Measurements from ENCODE around the gene CHTOP.
"Not testable (repeated sequence)": the region's sequence is repeated elsewhere in the genome, so short reads cannot be mapped to it uniquely, and the experiment has no call there.

The CHTOP gene, protein sequence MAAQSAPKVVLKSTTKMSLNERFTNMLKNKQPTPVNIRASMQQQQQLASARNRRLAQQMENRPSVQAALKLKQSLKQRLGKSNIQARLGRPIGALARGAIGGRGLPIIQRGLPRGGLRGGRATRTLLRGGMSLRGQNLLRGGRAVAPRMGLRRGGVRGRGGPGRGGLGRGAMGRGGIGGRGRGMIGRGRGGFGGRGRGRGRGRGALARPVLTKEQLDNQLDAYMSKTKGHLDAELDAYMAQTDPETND

GRCh38 chr1:153633754-153634665, at the start of gene CHTOP:
Gene CHTOP, plus strand, starts transcription at chr1:153634066. Its CDS starts 2,523 bp downstream, at chr1:153636589.
- peak; percentile 95 for DNase-seq

- DNase-seq: no peak
Measured at GRCh38 chr1:153585006-153585405, 48.9 kb upstream of the CHTOP start.

DNA sequence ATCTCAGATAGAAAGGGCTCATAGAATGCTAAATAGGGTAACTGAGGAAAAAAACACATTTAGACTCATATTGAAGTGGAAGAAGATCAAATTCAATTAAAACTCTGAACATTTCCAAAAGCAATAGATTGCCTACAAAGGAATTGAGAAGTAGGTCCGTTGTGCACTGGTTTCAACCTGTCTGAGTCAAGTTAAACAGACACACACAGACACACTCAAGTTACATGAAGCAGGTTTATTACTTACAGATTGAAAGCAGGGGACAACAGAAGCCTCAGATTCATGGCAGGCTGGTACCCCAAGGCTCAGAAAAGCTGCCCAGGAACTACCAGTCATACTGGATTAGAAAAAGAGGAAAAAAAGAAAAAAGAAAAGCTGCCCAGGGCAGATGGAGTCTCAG, 47.5 kb upstream of the CHTOP start:
- DNase-seq: no peak

- no peak for DNase-seq
Measured at GRCh38 chr1:153587314-153587713, 46.6 kb upstream of the CHTOP start.

- not testable (repeated sequence) for DNase-seq
Measured at GRCh38 chr1:153588033-153588432, 45.8 kb upstream of the CHTOP start.

- no peak for DNase-seq
Measured at GRCh38 chr1:153588482-153588881, 45.4 kb upstream of the CHTOP start.

DNA sequence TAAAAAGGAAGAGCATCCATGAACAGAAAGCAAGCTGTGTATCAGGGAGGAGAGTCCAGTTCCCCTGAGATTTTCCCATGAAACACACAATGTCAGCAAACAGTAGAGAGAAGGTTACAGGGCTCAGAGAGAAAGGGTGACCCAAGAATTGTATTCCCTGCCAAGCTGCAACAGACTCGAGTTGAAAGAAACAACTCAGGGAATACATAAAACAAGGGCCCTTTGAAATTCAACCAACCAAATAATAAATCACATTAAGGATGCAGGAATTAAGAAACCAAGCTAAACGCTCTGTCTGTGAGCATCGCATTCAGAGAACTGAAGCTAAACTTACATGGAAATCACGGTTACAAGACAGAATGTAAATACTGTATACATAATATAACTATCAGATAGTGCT, 41.1 kb upstream of the CHTOP start:
- DNase-seq: peak; percentile 45

DNA sequence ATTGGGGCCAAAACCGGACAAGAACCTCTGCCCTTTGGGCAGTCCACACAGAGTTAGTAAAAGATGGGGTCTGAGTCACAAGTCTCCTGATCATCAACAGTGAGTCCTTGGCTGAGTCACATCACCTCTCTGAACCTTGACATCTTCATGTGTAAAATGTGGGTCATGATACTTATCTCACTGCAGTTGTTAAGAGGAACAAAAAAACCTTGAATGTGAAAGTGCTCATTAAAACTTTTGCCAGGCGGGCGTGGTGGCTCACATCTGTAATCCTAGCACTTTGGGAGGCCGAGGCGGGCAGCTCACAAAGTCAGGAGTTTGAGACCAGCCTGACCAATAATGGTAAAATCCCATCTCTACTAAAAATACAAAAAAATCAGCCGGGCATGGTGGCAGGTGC, 36.7 kb upstream of the CHTOP start:
- no peak for DNase-seq

GRCh38 chr1:153598309-153599172, 35.3 kb upstream of the CHTOP start:
- DNase-seq: no peak

DNA sequence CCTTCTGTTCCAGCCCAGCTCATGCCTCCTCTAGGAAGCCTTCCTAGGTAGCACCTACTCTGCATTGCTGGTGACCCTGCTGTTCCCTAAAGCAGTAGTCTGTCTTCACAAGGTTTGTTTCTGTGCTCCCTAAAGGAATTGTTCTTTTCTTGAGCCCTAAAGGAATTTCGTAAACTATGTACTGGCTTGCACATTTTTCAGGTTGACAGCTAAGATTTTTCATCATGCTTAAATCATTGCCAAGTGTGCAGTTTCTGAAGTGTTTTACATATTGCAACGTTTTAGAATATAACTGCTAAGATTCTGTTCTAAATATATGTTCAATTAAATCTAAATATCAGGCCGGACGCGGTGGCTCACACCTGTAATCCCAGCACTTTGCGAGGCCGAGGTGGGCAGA, 34.0 kb upstream of the CHTOP start:
- DNase-seq: no peak

- no peak for DNase-seq
Measured at GRCh38 chr1:153602749-153603148, 31.1 kb upstream of the CHTOP start.

DNA sequence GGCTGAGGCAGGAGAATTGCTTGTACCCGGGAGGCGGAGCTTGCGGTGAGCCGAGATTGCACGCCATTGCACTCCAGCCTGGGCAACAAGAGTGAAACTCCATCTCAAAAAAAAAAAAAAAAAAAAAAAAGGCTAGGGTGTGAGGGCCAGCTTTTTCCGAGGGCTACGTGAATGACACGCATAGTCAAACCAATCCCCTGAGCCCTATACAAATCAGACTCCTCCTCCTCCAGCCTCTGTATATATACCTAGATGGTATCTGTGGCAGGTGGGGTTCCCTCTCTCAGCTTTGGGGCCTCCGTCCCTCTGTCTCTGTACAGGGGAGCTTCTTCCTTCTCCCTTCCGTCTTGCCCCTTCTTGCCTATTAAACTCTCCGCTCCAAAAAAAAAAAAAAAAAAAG, 27.7 kb upstream of the CHTOP start:
- DNase-seq: no peak

- no peak for DNase-seq
Measured at GRCh38 chr1:153607381-153607780, 26.5 kb upstream of the CHTOP start.

DNA sequence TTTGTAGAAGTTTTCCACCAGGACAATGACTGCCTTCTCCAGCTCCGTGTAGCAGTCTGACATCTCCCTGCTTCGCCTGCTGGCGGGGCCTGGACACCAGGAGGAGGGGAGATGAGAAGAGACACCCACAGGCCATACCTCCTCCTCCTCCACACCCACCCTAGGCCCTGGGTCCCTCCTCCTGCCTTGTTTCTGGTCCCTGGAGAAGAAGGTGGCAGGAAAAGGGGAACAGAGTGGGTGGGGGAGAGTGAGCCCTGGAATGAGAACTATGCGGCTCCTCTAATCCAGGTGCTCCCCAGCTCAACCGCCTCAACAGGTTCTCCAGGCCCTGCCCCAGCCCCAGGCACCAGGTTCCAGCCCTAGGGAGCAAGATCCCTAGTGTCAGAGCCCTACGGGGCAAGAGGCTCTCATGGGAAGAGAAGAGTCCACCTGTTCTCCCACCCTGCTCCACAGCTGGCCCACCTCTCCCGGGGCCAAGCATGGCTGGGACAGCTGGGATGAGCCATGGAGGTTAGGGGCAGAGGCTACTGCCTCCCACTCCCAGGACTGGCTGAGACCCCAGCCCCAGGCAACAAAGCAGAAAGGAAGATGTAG, 25.7 kb upstream of the CHTOP start:
- no peak for DNase-seq

DNA sequence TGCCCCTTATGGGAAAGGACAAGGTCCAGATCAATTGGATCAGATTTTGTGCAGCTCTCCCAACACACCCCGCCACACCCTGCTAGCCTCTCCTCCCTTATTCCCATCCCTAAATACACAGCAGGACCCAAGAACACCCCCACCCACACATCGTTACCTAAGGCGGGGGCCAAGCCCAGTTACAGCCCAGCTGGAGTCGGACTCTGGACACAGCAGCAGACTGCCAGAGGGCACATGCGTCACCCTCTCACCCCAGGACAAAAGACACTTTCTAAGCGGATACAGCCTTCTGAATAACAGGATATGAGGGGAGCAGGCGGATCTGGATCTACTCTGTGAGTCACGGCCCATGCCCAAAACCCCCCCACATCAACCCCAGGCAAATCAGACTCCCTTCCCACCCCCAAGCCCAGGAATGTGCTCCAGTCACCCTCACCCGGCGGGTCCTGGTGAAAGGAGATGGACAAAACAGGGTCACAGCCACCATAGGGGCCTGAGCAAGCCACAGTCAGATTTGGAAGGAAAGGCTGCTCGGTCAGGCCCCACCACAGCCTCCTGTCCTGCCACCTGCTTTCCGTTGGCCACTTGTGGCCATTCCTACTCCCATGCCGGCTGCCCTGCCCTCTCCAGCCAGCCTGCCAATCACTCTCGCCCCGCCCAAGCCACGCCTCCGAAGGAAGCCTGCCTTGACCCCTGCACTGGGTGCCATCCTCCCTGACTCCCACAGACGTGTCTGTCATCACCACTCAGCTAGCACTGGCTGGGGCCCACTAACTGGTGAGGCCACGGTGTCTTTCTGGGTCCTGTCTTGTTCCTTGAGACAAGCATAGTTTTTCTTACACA, 24.9 kb upstream of the CHTOP start:
- DNase-seq: no peak

- DNase-seq: no peak
Measured at GRCh38 chr1:153609585-153609907, 24.3 kb upstream of the CHTOP start.

- DNase-seq: no peak
Measured at GRCh38 chr1:153610334-153610733, 23.5 kb upstream of the CHTOP start.

- no peak for DNase-seq
Measured at GRCh38 chr1:153610811-153611301, 23.0 kb upstream of the CHTOP start.

- no peak for DNase-seq
Measured at GRCh38 chr1:153611356-153611755, 22.5 kb upstream of the CHTOP start.

DNA sequence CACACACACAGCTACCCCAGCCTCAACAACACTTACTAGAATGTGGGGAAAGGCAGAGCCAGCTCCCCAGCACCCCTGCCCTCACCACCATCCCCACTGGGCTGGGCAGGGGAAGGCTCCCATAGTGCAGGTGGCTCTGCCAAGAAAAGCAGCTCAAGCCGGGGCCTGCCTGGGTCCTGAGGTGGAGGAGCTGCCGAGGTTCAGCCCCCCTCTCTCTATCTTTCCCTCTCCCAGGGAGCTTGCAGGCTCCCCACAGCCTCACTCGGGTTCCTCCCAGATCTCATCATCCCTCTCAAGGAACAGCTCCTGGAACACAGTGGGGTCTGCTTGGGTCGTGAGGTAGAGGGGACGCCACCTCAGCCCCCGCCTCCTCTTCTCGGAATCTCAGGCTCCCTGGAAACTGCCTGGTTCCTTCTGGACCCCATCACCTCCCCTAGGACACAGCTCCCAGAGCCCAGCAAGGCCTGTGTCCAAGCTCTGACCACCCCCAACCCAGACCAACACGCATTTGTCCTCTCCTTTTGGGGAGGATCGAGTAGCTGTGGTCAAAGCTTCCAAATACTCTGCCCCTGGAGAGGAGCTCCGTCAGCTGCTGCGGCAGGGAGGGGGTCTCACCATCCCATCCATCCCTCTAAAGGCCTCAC, 21.6 kb upstream of the CHTOP start:
- DNase-seq: no peak

DNA sequence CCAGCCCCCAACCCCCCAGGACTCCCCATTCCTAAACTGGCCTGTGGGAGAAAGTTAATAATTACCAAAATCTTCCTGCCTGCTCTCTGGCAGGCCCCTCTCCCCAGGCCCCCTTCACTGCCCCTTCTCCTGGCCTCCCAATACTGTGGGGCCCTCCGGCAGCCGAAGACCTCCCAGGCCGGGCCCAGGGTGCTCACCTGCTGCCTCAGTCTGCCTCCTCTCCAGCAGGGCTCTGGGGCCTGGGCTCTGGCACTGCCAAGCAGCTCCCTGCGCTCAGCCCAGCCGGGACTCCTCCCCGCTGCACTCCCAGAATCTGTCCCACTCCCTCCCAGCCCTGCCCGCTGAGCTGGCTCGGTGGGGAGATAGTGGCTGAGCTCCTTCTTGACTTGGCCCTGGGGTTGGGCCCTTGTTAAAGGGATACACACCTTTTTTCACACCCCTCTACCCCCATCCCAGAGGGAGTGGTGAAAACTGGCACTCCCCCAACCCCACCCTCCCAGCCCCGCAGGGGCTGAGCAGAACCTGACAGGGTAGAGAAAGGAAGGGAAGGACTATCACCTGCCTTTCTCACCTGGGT, 21.0 kb upstream of the CHTOP start, which contains the start of gene S100A16:
S100A16 (minus strand) TSS at position 383 of the 577 bp plus-strand sequence. CDS start 4,986 bp downstream, outside the sequence.
- no peak for DNase-seq
